Midbrain (tissue), 1 donor: ENCODE results near the gene B4GALT2.

Experiments
- DNase-seq: peaks from one replicate; lab custom pipeline; 2025; lab: John Stamatoyannopoulos, UW

The B4GALT2 gene

GRCh38 chr1:44002606-44003157, 23.7 kb downstream of the B4GALT2 start:
- DNase-seq, result no peak

GRCh38 chr1:44008259-44008658, 29.2 kb downstream of the B4GALT2 start:
- no peak for DNase-seq

DNA sequence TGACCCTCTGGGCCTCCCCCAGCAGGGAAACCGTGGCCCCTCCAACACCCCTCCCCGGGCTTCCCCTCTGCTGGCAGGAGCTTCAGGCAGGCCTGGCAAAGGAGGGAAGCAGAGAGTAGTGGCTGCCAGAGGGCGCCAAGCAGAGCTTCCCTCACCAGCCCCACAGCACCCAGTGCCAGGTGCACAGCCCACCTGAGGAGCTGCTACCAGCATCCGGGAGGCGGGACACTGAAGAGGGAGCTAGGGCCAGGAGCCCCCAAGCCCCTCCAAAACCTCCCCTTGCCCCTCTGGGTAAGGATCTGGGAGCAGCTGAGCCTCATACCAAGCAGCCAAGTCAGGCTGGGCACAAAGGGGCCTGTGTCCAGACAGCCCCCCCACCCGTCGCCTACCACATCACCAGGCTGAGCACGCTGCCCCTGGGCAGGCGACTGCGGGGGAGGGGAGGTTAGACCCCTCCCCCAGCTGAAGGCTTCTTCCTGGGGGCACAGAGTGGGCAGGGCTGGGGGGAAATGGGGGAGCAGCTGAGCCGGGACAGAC, 32.0 kb downstream of the B4GALT2 start:
- DNase-seq, result peak; percentile 86

DNA sequence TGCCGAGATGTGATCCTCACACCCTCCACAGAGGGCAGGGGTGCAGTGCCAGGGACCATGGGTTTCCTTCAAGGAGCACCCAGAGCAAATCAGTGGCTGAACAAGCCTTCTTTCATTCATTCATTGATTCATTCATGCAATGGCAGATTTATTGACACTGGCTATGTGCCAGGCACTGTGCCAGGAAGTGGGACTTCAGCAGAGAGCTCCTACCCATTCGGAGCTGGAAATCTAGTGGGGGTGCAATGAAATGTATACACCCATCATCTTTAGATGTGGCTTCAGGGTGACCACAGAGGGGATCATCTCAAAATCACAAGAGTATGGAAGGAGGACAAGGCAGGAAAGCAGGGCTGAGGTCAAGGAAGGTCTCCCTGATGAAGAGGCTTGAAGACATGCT, 33.4 kb downstream of the B4GALT2 start:
- DNase-seq, result no peak

DNA sequence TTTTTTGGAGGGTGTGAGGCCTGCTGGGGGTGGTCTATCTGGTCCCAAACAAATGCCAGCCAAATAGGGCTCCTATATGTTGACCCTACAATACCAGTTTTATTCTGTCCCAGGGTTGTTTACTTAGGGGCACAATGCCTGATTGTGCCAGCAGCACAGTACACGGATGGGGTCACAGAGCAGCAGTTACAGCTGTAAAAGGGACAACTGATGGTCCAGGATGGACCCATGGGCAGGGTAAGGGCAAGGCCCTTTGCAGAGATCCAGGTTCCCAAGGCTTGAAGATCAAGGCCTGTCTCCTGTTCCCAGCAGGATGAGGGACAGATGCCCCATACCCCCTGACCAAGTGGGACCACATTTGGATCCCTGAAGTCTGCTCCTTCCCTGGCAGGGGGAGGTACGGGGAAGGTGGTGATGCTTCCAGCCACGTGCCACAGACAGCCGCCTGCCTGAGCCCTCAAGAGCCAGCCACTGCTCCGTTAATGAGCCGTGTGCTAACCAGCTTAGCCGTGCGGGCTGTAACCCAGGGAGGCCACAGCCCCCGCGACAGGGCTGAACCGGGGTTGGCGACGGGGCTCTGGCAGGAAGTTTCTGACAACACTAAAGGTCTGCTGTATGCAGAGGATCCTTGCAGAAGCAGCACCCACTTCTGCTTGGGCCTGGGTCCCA, 34.1 kb downstream of the B4GALT2 start:
- peak; percentile 46 for DNase-seq

DNA sequence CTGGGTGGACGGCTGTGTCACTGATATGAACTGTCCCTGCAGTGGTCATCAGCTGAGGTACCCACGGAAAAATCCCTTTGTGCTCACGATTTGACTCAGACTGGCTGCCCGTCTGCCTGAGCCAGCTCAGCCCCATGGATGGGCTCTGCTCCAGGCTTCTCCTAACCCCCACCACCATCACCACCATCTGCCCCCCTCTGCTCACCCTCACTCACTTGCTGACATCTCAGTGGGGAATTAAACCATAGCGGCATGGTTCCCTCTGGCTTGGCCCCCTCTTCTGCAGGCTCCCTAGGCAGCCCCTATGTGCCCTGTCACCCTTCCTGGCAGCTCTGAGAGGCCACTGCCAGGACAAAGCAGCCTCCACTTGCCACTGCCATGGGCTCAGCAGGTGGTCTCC, 34.9 kb downstream of the B4GALT2 start:
- DNase-seq, result no peak

DNA sequence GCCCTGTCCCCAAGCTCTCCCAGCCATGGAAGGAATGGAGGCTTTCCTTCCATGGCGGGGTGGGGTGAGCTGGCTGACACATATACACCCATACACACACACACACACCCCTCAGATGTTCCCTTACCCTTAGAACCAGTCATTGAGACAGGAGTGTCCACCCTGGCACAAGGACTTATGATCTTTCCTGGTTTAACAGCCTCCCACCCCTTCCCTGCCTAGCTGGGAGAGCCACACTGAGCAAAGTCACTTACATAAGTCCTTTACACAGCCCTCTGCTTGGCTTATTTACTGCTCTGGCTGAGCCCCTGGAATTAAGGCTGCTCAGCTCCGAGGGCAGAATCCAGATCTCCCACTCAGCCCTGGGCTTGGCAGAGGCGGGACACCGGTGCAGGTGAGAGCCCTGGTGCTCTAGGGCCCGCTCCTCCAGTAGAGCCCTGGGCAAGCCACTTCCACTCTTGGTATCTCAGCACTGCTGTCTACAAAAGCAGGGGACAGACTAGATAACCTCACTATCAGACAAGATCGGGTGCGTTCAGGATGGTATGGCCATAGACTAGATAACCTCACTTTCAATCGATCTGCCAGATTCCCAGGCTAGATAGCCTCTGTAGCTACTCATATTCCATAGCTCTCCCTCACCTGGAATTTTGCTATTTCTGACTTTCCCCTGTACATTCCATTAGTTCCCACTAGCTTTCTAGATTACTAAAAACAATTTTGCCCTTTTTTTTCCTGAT, 35.5 kb downstream of the B4GALT2 start:
- peak; percentile 24 for DNase-seq

DNA sequence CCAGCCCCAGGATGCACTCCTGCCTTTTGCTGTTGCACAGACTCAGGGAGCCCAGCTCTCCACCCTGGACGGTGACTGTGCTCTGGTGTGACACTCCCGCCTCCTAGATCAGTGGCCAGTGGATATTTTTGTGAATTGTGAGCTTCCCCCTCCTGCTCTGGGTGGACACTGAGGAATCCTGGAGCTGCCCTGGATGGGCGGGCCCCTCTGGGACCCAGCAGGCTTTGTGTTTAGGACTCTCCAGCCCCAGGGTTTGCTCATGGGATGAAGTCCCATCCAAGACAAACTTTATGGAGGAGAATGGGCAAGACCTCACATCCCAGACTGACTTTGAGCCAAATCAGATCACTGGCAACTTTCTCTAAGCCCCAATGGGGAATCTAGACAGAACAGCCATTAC, 36.2 kb downstream of the B4GALT2 start:
- no peak for DNase-seq

- peak; percentile 57 for DNase-seq
These were observed 37.3 kb downstream of the B4GALT2 start for GRCh38 chr1:44016041-44016889.

DNA sequence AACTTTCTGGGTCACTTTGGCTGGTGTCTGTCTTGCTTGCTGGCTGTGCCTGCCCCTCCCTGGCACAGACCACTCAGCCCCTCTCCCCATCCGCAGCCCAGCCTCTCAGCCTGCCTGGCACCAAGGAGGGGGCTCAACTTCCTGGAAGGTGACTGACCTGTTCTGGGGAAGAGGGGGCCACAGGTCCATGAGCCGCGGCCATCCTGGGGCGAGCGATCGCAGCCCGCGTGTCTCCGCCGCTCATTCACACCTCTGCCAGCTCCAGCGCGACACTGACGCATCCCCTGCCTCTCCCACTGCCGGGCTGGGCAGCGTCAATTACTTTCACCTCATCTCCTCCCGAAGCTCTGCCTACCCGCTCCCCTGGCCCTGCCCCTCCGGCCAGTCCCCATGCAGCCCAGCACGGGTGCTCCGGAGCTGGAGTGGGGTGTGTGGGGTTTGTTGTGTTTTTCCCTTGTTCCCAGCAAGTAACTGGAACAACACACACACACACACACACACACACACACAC, 37.9 kb downstream of the B4GALT2 start:
- peak; percentile 55 for DNase-seq

- peak; percentile 67 for DNase-seq
These were observed 40.5 kb downstream of the B4GALT2 start for GRCh38 chr1:44019466-44019948.

DNA sequence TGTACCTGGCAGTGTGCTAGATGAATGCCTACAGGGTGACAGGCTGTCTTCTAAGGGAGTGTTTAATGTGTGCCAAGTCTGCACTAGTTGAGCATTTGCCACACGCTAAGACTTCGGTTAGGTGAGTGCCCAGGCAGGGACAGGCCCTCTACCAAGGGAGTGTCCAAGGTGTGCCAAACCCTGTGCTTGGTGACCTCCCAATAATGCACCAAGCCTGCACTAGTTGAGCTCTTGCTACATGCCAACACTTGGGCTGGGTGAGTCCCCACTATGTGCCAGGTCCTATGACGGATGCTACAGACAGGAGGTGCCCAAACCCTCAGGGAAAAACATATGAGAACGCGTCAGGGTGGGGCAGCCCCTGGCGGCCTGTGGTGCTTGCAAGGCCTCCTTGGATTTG, 41.5 kb downstream of the B4GALT2 start:
- no peak for DNase-seq

DNA sequence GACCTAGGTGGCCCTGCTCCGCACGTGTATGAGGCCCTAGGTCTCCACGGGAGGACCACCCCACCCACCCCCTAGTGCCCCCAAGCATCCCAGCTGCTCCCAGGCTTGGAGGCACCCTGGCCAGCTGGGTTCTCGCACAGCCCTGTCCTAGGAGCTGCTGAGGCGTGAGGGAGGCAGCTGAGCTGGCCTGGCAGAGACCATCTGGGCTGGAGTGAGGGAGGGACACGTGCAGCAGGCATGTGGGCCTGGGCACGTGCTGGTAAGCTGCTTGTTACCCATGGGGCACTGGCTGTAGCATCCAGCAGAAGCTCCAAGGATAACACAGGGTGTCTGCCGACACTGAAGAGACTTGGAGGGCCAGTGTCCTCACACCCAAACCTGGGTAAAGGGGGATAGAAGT, 42.1 kb downstream of the B4GALT2 start:
- DNase-seq, result no peak

- DNase-seq, result no peak
These were observed 42.7 kb downstream of the B4GALT2 start for GRCh38 chr1:44021581-44022321.

- no peak for DNase-seq
These were observed 45.3 kb downstream of the B4GALT2 start for GRCh38 chr1:44024031-44024902.

DNA sequence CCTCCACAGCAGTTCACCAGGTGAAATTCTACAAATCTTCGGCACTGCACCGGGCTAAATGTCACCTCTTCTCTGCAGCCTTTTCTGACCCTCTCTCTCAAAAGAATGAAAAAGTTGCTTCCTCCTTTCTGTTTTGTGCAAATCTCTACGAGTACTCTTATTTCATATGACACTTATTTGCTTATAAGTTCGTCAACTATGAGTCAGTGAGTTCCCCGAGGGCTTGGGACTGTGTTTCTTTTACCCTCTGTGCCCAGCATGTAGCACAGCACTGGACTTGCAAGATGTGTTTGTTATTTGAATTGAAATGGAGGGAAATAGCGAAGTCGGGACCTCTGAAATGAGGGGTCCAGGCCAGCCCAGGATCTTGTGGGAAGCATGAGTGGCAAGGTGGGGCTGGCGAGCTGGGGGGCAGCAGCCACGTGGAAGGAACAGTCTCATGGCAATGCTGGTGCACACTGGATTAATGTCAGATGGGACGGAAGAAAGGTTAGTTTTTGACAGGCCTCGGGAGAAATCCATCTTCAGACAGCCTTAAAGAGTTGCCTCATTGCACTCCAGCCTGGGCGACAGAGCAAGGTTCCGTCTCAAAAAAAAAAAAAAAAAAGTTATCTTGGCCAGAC, 46.0 kb downstream of the B4GALT2 start:
- DNase-seq, result no peak

DNA sequence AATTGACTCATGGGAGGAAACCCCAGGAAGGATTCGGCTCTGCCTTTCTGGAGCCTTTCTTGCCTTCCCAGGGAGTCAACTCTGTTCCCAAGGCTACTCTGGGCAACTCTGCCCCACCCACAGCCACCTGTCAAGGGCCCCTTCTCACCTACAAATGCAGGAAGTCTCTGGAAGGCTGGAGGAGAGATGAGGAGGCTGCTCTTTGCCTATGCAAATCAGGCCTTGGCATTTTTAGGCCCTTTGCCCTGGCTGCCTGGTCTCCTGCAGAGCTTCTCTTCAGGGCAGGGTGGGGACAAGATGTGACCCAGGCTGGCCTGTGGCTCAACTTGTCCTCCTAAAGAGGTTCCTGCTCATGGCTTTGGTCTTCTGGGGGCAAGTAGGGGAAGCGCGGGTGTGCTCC, 46.8 kb downstream of the B4GALT2 start:
- no peak for DNase-seq

GRCh38 chr1:44027320-44027719, 48.3 kb downstream of the B4GALT2 start:
- DNase-seq, result no peak

DNA sequence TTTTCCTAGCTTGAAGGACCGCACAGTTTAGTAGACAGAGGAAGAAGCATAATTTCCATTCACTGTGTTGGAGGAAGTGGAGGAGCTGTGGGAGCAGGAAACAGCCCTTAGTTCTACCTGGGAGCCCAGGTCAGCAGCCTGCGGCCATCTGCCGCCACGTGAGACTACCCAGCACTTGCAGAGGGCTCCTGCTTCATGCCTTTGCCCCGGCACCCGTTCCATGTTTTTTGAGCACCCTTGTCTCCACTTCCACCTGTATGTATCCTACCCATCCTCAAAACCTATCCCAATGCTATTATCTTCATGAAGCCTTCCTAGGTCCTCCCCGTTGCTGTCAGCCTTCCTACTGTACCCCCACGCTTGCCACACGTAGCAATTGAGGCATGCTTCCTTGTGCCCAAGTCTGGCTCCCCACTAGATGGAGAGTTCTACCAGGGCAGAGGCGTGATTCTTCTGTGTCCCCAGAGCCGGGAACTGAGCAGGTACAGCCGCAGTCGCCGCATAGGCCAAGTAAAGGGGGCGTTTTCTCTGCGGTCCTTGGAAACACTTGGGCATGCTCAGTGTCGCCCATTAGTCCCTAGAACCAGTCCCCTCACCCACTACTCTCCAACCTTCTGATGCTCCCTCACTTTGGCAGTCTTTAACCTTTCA, 50.4 kb downstream of the B4GALT2 start:
- DNase-seq, result no peak
